ENCODE results near the gene KCNMA1. TPM values are rescaled to one million over a fixed set of nuclear protein-coding genes. Genes with fewer than 3 reads are reported as not detected.

The KCNMA1 gene
- total RNA-seq, 4 donors from 2014 or later = 10.1 to 32.6 (median 20.1) TPM

GRCh38 chr10:77381750-77382149 lies 255.9 kb downstream of the KCNMA1 start:
- TF ChIP-seq CTCF (IDR thresholded peaks at IDR 0.05) = no peak
- ATAC-seq (ENCODE audit: low FRiP score) (no peak), DNase-seq (ENCODE audit: low spot score) (no peak)

DNA sequence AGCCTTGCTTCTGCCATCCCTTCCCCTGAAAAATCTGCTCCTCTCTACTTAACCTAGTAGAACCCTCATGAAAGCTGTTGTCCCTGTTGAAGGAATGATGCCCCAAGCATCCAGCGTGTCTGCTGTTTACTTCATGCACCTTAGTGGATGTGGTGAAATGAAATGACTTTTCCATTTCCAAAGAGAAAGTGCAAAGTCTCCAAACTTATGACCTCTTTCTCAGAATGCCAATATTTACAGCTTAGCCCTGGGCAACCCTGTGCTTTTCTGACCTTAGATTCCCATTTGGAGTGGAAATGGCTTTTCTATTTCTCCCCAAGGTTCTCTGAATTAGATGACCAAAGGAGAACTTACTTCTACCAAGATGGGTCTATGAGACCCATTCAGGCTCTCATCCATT lies 256.9 kb downstream of the KCNMA1 start:
- DNase-seq (ENCODE audit: low spot score) (no peak), ATAC-seq (ENCODE audit: low FRiP score) (no peak)
- no peak for TF ChIP-seq CTCF (IDR thresholded peaks at IDR 0.05)

DNA sequence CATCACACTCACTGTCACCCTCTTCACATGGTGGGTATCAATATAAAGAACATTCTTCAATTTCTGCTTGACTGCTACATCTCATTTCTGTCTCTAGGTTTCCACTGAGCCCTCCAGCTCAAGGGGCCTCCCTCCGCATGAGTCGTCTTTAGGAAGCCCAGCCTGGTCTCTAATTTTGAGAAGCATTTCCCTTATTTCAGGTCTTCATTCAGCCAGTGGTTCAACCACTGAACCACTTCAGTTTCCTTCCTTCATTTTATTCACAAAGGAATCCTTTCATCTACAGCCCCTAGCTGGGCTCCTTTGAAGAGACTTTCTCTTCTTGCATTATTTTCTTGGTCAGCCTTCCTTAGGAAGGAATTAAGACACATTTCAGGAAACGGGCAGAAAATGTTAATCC lies 257.4 kb downstream of the KCNMA1 start:
- ATAC-seq (ENCODE audit: low FRiP score) (no peak), DNase-seq (ENCODE audit: low spot score) (no peak)
- TF ChIP-seq CTCF (IDR thresholded peaks at IDR 0.05) = no peak

GRCh38 chr10:77378366-77379349 lies 258.9 kb downstream of the KCNMA1 start:
- ATAC-seq (ENCODE audit: low FRiP score) = no peak
- DNase-seq (ENCODE audit: low spot score) = no peak
- TF ChIP-seq CTCF (IDR thresholded peaks at IDR 0.05) = no peak

DNA sequence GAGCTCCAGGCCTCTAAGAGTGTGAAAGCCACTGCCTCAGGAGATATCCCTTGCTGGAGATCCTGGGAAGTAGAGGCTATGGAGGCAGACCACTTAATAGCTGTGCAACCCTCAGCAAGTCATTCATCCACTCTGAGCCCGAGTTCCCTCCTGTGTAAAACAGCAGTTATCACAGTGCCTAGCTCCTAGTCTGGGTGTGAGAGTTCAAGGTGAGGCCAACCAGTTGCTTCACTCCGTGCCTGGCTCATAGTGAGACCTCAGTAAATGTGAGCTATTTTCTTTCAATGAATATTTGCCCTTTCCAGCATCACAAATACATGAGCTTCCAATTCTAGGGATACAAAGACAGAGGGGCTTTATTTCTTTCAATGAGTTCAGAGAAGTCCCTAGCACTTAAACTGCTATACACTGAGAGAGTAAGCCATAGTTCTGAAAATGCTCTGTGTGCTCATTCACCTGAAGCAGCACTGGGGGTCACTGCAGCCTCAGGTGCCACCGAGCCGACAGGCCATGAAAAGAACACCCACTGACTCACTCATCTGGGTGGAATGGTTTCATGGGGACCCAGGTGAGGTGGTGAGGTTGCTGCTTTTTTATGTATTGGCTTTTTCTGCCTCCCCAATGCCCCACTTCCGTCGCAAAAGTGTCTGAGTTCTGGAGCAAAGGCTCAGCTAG lies 259.8 kb downstream of the KCNMA1 start:
- ATAC-seq (ENCODE audit: low FRiP score) = no peak
- DNase-seq (ENCODE audit: low spot score) = no peak
- no peak for TF ChIP-seq CTCF (IDR thresholded peaks at IDR 0.05)

GRCh38 chr10:77377034-77377433 lies 260.6 kb downstream of the KCNMA1 start:
- ATAC-seq (ENCODE audit: low FRiP score) = no peak
- TF ChIP-seq CTCF (IDR thresholded peaks at IDR 0.05) = no peak

More at GRCh38 chr10:77377034-77377433, 260.6 kb downstream of the KCNMA1 start:
- DNase-seq (ENCODE audit: low spot score) = no peak
